C4-2B (cell line): ENCODE measurements around the gene EFCAB8.

Experiments
- H3K27ac ChIP-seq: fragments of 450-650 bp; 2 replicates; pipeline ENCODE4 v1.5.1; 2017
- CTCF ChIP-seq: fragments of 450-650 bp; conservative IDR thresholded peaks from 2 replicates; pipeline ENCODE4 v1.5.1; 2017; ENCODE audit warnings: mild to moderate bottlenecking
- ZFX ChIP-seq: fragments of 450-650 bp; IDR thresholded peaks from 2 replicates; pipeline ENCODE4 v1.6.1; 2017

Gene EFCAB8

GRCh38 chr20:32822225-32822624 is 36.5 kb upstream of the EFCAB8 start:
- no peak overlapping the region for H3K27ac ChIP-seq
- TF ChIP-seq ZFX (no peak), CTCF (no peak)

- no peak overlapping the region for H3K27ac ChIP-seq
Observed at GRCh38 chr20:32823078-32823477, 35.6 kb upstream of the EFCAB8 start.

GRCh38 chr20:32823737-32824588 is 34.8 kb upstream of the EFCAB8 start:
- H3K27ac ChIP-seq = no peak overlapping the region
- TF ChIP-seq CTCF (no peak), ZFX (no peak)

More at GRCh38 chr20:32823078-32823477, 35.6 kb upstream of the EFCAB8 start:
- TF ChIP-seq ZFX = no peak

GRCh38 chr20:32828029-32828680 is 30.6 kb upstream of the EFCAB8 start:
- H3K27ac ChIP-seq = no peak overlapping the region

GRCh38 chr20:32829311-32830005 is 29.3 kb upstream of the EFCAB8 start:
- TF ChIP-seq CTCF (no peak), ZFX (no peak)
- no peak overlapping the region for H3K27ac ChIP-seq

More at GRCh38 chr20:32828029-32828680, 30.6 kb upstream of the EFCAB8 start:
- TF ChIP-seq ZFX = no peak
- no peak for TF ChIP-seq CTCF

GRCh38 chr20:32830437-32830836 is 28.3 kb upstream of the EFCAB8 start:
- TF ChIP-seq CTCF (no peak), ZFX (no peak)
- no peak overlapping the region for H3K27ac ChIP-seq

- TF ChIP-seq ZFX (no peak), CTCF (no peak)
Observed at GRCh38 chr20:32831982-32832381, 26.7 kb upstream of the EFCAB8 start.

More at GRCh38 chr20:32831982-32832381, 26.7 kb upstream of the EFCAB8 start:
- H3K27ac ChIP-seq = no peak overlapping the region
